Motor neuron (in vitro differentiated cells): ENCODE measurements around the gene SFMBT2. TPM values are rescaled to one million over a fixed set of nuclear protein-coding genes. Genes with fewer than 3 reads are reported as not detected.
A peak's percentile ranks its signal among the peaks of the same experiment; 100 is the strongest.

Source experiments
- ATAC-seq, 8 experiments: fragments of 200-7000 bp; cut with Tn5 transposase; replicated peaks in 6 of 8; 2 replicates each; pipeline ENCODE4 v1.8.0; 2021; ENCODE audit warnings: mild to moderate bottlenecking in 8 of 8, moderate library complexity in 8 of 8
- H3K27ac ChIP-seq, 2 donors: fragments of 250-450 bp; sonication (Bioruptor Pico); 2 replicates each; pipeline ENCODE4 v1.9.0; 2021; ENCODE audit warnings: antibody characterized with exemption in 2 of 2, mild to moderate bottlenecking in 2 of 2, moderate library complexity in 1 of 2
- H3K4me1 ChIP-seq, 2 donors: fragments of 250-450 bp; sonication (Bioruptor Pico); replicated peaks in 1 of 2; 2 replicates each; pipeline ENCODE4 v1.6.1; 2021; ENCODE audit warnings: antibody characterized with exemption in 2 of 2, mild to moderate bottlenecking in 2 of 2, moderate library complexity in 1 of 2
- H3K4me3 ChIP-seq, 5 donors: fragments of 250-450 bp; sonication (Bioruptor Pico); 2 replicates each; pipeline ENCODE4 v1.9.0; 2021; ENCODE audit warnings: antibody characterized with exemption in 5 of 5, mild to moderate bottlenecking in 5 of 5, moderate library complexity in 4 of 5
- WGBS, 10 experiments: fragments of 450-650 bp; shearing (Covaris generic); methylation state at CpG; one replicate each; pipeline ENCODE4 v1.0.0; 2022; 5-methylcytosine and 5-hydroxymethylcytosine counted together
- in situ Hi-C, 9 experiments: fragments of 400-800 bp; cut with MboI; loops; one replicate each; pipeline ENCODE4 v1.15.0; 2021; ENCODE audit warnings: low sequenced_read_pairs in 9 of 9, low pct_unique_long_range_greater_than_20kb in 2 of 9; ENCODE audit not compliant: unreplicated experiment in 9 of 9
- total RNA-seq, 8 experiments: library from RNA; unstranded; fragments of 300-600 nt; gene quantifications; 2 replicates each; pipeline versions ENCODE4 v1.2.3 to v1.2.4, GENCODE V29; 2022

Gene SFMBT2
- total RNA-seq, 8 experiments from 2014 or later: 0.15 to 16.5 (median 11.9) TPM

DNA sequence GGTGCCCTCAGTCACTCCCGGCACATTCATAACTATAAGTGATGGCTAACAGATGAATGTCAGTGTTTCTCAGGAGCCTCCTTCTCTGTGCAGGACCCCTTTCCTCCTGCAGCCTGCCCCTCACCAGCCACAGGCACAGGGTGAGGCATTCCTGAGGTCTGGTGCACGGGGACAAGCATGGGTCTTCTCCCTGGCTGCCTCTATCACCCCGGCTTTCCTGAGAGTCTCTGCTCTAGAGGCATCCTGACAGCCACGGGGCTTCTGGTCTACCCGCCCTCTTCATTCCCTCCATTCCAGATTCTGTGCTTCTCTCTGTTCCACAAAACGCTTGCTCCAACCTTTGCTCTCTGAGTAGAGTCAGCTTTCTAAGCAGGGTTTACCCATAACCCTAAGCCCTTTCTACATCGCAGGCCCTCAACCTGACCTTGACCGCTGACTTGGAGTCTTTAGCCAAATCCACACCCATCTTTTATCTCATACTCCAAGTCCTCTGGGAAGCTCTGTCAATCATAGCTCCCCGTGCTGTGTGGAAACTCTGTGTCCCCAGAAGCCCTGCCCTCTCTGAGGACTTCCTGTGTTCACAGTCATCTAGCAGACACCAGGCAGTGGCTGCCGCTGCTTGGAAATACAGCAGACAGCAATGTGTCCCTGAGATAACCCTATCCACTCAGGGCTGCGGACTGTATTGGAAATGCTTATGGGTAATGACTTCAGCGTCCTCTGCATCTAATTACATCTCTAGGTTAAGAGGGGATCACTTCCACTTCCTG lies 159.0 kb downstream of the SFMBT2 start:
- 28 to 100% (median 91%) methylated on average over 1 to 7 of the region's 12 CpGs; no CpG with 5 or more reads in 1 of the 10 experiments for WGBS, 10 experiments
- in situ Hi-C loops: loop anchor here in 1 of 9 experiments (25.0 kb wide), 1 partner anchor 160 kb away; the partner anchor contains the start of gene SFMBT2
- Histone ChIP-seq H3K4me3 (no peak overlapping the region), H3K4me1 (peaks cover 10 to 38% of the 10 kb centered on the region in 2 donors), H3K27ac (no peak overlapping the region)
- peak in 5 of 8 experiments; percentile 72 to 91 (median 75) for ATAC-seq

DNA sequence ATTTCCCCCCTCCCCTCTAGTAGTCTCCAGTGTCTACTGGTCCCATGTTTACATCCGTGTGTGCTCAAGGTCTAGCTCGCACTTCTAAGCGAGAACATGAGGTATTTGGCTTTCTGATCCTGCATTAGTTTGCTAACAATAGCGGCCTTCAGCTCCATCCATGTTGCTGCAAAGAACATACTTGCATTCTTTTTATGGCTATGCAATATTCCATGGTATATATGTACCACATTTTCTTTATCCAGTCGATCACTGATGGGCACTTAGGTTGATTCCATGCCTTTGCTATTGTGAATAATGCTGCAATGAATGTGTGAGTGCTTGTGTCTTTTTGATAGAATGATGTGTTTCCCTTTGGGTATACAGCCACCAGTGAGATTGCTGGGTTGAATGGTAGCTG lies 160.6 kb downstream of the SFMBT2 start:
- H3K27ac ChIP-seq: no peak overlapping the region
- no peak for ATAC-seq
- WGBS, 10 experiments: 47 to 100% (median 90%) methylated on average over 2 to 5 of the region's 5 CpGs; no CpG with 5 or more reads in 1 of the 10 experiments
- in situ Hi-C loops: loop anchor here in 1 of 9 experiments (25.0 kb wide), 1 partner anchor 162 kb away; the partner anchor contains the start of gene SFMBT2
- H3K4me3 ChIP-seq: no peak overlapping the region
- H3K4me1 ChIP-seq: peaks cover 10 to 29% of the 10 kb centered on the region in 2 donors

DNA sequence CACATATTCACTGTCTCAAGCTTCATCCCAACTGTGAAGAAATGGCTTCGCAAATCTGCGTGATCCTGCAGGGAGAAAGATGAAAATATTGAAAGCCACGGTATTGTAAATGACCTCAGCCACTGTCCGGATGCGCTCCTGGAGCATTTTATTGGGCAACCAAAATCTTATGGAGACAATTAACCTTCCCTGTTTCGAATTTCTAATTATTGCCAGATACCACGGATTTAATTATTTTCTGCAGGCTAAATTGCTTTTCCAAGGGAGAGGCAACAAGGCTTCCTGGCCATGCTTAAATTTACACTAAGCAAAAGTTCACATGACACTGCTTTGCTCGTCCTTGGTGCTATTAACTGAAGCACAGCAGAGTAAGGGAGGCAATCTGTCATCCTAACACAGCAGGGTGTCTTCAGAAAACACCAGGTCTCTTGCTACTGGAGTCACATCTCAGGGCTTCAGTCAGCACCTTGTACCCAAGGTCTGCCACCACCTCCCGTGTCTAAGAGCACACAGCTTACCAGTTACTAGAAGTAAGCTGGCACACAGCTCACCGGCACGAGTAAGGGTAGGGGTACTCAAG lies 162.2 kb downstream of the SFMBT2 start:
- no peak overlapping the region for H3K27ac ChIP-seq
- in situ Hi-C loops: no loop called here
- WGBS, 10 experiments: 19 to 94% (median 77%) methylated on average over 1 to 11 of the region's 11 CpGs; no CpG with 5 or more reads in 1 of the 10 experiments

DNA sequence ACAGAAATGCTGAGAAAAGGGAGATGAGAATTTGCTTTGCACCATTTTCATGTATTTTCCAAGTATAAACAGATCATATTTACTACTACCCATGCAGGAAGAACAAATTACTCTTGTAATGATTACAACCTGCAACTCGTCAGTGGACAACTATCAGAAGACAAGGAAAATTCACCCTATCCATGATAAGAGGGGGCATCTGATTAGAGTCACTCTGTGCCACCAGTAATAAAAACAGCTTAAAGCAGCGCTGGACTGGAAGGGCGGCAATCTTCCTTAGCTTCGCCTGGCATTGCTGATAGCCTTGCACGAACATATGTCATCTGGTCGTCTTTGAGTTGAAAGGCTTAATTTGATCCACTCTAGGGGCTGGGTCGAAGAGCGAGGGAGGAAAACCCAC lies 162.7 kb downstream of the SFMBT2 start:
- WGBS, 10 experiments: 27 to 94% (median 87%) methylated on average over 3 to 8 of the region's 8 CpGs; no CpG with 5 or more reads in 1 of the 10 experiments
- in situ Hi-C loops: no loop called here

More for the DNA sequence above, 162.2 kb downstream of the SFMBT2 start:
- Histone ChIP-seq H3K4me3 (no peak overlapping the region), H3K4me1 (peaks cover 10 to 21% of the 10 kb centered on the region in 2 donors)
- ATAC-seq: peak in 5 of 8 experiments; percentile 43 to 72 (median 62)

DNA sequence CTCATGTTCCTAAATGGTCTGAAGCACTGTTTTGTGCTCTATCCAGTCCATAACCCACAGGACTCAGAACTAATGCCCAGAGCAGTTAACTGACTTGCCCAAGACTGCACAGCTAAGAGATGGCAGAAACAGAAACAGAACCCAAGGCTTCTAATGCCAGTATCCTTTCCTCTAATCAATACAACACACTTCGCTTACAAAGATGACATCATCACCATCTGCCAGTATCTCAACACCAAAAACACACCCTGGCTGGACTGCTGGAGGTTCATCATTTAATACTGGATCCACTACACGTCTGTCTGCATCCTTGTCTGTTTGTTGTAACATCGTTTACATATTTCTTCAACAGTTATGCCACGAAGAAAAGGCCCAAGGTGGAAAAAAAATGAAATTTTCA lies 165.3 kb downstream of the SFMBT2 start:
- H3K4me1 ChIP-seq: peaks cover 8 to 13% of the 10 kb centered on the region in 2 donors
- no peak overlapping the region for H3K27ac ChIP-seq
- H3K4me3 ChIP-seq: no peak overlapping the region
- 10 to 100% (median 87%) methylated on average over 1 to 4 of the region's 4 CpGs; no CpG with 5 or more reads in 2 of the 10 experiments for WGBS, 10 experiments
- no peak for ATAC-seq
- in situ Hi-C loops: no loop called here

More for the DNA sequence above, 162.7 kb downstream of the SFMBT2 start:
- Histone ChIP-seq H3K4me1 (peaks cover 10 to 21% of the 10 kb centered on the region in 2 donors), H3K4me3 (no peak overlapping the region), H3K27ac (no peak overlapping the region)
- no peak for ATAC-seq

DNA sequence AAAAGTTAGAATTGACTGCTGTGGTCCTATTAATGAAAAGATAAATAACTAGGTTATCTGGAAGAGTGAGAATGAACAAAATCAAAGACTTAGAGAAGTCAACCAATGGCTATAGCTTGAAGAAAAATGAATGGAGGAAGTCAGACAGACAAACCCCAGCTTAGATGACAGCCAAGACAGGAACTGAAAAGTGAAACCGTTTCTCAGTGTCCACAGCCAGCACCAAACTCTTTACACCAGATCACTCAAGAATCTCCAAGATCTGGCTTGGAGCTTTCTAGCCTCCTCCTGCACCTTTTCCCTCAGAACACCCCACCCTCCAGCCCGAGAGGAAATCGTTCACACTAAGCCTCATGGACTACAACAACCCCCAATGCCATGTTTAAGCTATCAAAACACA lies 167.0 kb downstream of the SFMBT2 start:
- in situ Hi-C loops: no loop called here
- ATAC-seq: no peak
- Histone ChIP-seq H3K4me3 (no peak overlapping the region), H3K4me1 (peaks cover 6 to 10% of the 10 kb centered on the region in 2 donors), H3K27ac (no peak overlapping the region)
- 0 to 100% (median 72%) methylated on average over 1 to 3 of the region's 3 CpGs; no CpG with 5 or more reads in 2 of the 10 experiments for WGBS, 10 experiments

DNA sequence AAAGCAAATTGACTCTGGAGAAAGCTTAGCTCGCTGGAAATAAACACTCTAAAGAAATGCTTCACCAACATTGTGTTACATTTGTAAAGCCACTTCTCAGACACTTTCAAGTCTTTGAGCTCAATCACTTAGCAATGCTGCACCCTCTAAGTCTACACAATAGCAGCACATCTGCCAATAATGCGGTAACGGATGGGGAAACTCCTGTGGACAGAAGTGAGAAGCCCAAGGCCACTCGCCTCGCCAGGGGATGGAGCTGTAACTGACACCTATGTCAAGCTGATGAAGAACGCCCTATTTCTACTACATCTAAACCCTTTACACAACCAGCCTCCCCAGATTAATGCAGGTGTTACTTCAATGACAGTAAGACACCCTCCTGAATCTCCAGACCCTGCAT lies 167.7 kb downstream of the SFMBT2 start:
- in situ Hi-C loops: no loop called here
- ATAC-seq: no peak
- no peak overlapping the region for H3K27ac ChIP-seq
- H3K4me3 ChIP-seq: no peak overlapping the region
- peaks cover 0 to 2% of the 10 kb centered on the region in 2 donors for H3K4me1 ChIP-seq
- WGBS, 10 experiments: 16 to 100% (median 54%) methylated on average over 1 to 3 of the region's 6 CpGs; no CpG with 5 or more reads in 4 of the 10 experiments

DNA sequence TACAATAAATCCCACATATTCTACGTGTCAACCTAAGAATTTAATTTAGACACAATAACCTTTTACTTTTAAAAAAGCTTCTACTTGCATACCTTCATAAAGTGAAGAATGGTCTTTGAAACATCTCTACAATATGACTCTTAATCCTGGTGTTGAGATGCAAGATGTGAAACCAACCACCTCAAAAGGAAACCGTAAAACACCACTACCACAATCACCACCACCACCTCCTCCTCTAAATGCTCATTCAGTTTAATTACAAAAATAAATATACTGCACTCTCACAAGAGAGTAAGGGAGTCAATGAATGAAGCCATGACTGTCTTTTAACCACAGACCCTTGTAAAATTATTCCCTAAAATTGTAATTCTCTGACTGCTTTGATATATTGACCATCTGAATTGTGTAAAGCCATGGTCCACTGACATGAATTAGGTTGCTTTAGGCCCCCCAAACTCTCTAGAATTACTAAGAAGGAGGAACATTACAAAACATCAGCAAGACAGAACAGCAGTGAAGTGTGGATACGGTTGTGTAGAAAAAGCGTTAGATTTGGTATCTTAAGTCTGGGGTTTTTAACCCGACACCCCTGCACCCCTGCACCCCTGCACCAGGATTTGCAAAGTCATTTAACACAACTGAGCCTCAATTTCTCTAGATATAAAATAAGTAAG lies 171.4 kb downstream of the SFMBT2 start:
- Histone ChIP-seq H3K27ac (no peak overlapping the region), H3K4me1 (no peaks in the 10 kb centered on the region), H3K4me3 (no peak overlapping the region)
- in situ Hi-C loops: no loop called here
- WGBS, 10 experiments: 20 to 100% (median 77%) methylated on average over 1 to 5 of the region's 5 CpGs; no CpG with 5 or more reads in 1 of the 10 experiments
- no peak for ATAC-seq

DNA sequence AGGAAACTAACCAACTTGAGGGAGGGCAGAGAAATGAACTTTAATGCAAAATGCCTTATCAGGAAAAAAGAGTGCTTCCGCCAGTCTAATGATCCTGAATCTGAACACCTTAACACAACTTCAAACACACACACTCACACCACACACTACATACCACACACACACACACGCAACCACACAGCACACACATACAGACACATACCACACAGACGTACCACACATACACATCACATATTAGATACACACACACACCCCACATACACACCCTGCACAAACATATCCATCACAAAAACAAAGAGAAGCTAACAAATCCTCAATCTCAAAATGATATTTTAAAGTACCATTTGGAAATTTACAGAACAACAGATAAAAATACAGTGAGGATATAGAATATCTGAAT lies 175.5 kb downstream of the SFMBT2 start:
- no peak overlapping the region for H3K4me3 ChIP-seq
- 15 to 100% (median 96%) methylated on average over 1 to 3 of the region's 3 CpGs; no CpG with 5 or more reads in 1 of the 10 experiments for WGBS, 10 experiments
- ATAC-seq: no peak
- no peak overlapping the region for H3K27ac ChIP-seq
- peaks cover 10 to 11% of the 10 kb centered on the region in 2 donors for H3K4me1 ChIP-seq
- in situ Hi-C loops: no loop called here

DNA sequence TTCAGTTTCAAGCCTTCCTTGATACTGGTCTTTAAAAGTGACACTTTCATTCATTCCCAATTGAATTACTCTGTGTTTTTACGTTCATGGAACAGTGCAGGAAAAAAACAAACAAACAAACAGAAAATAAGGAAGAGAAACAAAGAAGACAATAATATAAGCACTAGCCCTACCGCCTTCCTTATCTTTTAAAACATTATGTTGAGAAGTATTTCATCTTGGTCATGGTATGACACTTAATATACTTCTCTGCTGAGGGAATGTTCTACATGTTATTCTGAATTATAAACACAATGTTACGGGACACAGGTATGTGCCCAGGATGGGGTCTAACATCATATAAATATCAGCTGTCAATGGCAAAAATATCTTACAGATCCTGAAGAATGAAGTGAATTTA lies 176.7 kb downstream of the SFMBT2 start:
- no peak for ATAC-seq
- WGBS, 10 experiments: 12 to 100% (median 86%) methylated on average over 1 to 3 of the region's 3 CpGs
- Histone ChIP-seq H3K27ac (no peak overlapping the region), H3K4me3 (no peak overlapping the region), H3K4me1 (peaks cover 10 to 11% of the 10 kb centered on the region in 2 donors)
- in situ Hi-C loops: no loop called here

DNA sequence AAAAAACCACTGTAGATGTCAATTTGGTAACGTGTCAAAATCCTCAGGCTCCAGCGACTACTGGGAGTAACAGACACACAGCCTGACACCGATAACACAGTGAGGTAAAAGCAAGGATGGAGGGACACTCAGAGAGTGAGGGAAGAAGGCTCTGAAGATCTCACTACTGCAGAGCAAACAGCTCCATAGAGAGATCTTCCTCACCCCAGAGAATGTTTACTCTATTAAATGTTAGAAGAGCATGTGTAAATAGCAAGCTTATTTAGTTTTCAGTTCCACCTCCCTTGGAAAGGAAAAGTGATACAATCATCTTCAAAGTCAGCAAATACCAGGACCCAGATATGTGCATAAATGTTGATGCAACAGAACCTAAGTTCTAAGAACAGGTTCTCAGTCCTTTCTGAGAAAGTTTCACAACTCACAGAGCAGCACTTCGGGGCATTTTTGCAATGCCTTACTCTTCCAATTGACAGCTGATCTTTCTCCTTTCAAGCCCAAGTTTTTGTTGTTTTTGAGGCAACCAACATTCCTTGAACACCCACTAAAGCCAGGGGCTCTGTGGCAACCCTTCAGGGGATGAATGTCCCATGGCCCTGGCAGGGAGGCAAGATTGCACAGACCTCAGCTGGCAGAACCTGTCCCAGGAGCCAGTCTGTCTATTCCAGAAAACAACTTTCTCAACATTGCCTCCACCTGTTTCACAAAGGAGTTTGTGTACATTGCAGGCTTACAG lies 177.4 kb downstream of the SFMBT2 start:
- 18 to 94% (median 56%) methylated on average over 1 to 4 of the region's 4 CpGs; no CpG with 5 or more reads in 2 of the 10 experiments for WGBS, 10 experiments
- H3K4me3 ChIP-seq: no peak overlapping the region
- in situ Hi-C loops: no loop called here
- peaks cover 10 to 11% of the 10 kb centered on the region in 2 donors for H3K4me1 ChIP-seq
- no peak overlapping the region for H3K27ac ChIP-seq
- ATAC-seq: peak in 3 of 8 experiments; percentile 25 to 89 (median 83)
